Measurements from ENCODE around the gene CCDC178.

CCDC178 gene

GRCh38 chr18:33239298-33239697 is 201.2 kb downstream of the CCDC178 start:
- H3K27me3 Mint-ChIP-seq (ENCODE audit: low read depth), result no peaks in the 10 kb centered on the region
- peaks cover 13% of the 10 kb centered on the region for H3K9me3 Mint-ChIP-seq
- H3K27ac Mint-ChIP-seq, result no peak overlapping the region
- no peaks in the 10 kb centered on the region for H3K4me1 Mint-ChIP-seq
- no peak for TF ChIP-seq CTCF (IDR thresholded peaks at IDR 0.05; ENCODE audit: unreplicated experiment in 3 of 3)
- H3K4me3 Mint-ChIP-seq, result no peak overlapping the region
- H3K36me3 Mint-ChIP-seq (ENCODE audit: low read depth), result no peaks in the 10 kb centered on the region

- peak overlapping the region in 2 of 3 experiments; percentile 42 to 55 for H3K27ac Mint-ChIP-seq
- H3K4me3 Mint-ChIP-seq, result no peak overlapping the region
Measured at GRCh38 chr18:33232318-33232626, 208.2 kb downstream of the CCDC178 start.

GRCh38 chr18:33231474-33232317 is 208.8 kb downstream of the CCDC178 start:
- no peaks in the 10 kb centered on the region for H3K4me1 Mint-ChIP-seq
- peak; percentile 94 to 97 (median 96) for TF ChIP-seq CTCF (IDR thresholded peaks at IDR 0.05; ENCODE audit: unreplicated experiment in 3 of 3)
- H3K27me3 Mint-ChIP-seq (ENCODE audit: low read depth), result no peaks in the 10 kb centered on the region
- H3K36me3 Mint-ChIP-seq (ENCODE audit: low read depth), result no peaks in the 10 kb centered on the region
- H3K9me3 Mint-ChIP-seq, result no peaks in the 10 kb centered on the region
- no peak overlapping the region for H3K4me3 Mint-ChIP-seq
- peak overlapping the region in 2 of 3 experiments; percentile 42 to 55 for H3K27ac Mint-ChIP-seq

More at GRCh38 chr18:33232318-33232626, 208.2 kb downstream of the CCDC178 start:
- TF ChIP-seq CTCF (IDR thresholded peaks at IDR 0.05; ENCODE audit: unreplicated experiment in 3 of 3), result peak in 1 of 3 experiments; percentile 3
- no peaks in the 10 kb centered on the region for H3K36me3 Mint-ChIP-seq (ENCODE audit: low read depth)
- no peaks in the 10 kb centered on the region for H3K27me3 Mint-ChIP-seq (ENCODE audit: low read depth)
- H3K9me3 Mint-ChIP-seq, result no peaks in the 10 kb centered on the region
- no peaks in the 10 kb centered on the region for H3K4me1 Mint-ChIP-seq

GRCh38 chr18:33212363-33212762 is 228.2 kb downstream of the CCDC178 start:
- Mint-ChIP-seq H3K9me3 (no peaks in the 10 kb centered on the region), H3K4me1 (no peaks in the 10 kb centered on the region), H3K4me3 (no peak overlapping the region), H3K27me3 (ENCODE audit: low read depth) (no peaks in the 10 kb centered on the region), H3K27ac (no peak overlapping the region), H3K36me3 (ENCODE audit: low read depth) (no peaks in the 10 kb centered on the region)
- no peak for TF ChIP-seq CTCF (IDR thresholded peaks at IDR 0.05; ENCODE audit: unreplicated experiment in 3 of 3)

- H3K27me3 Mint-ChIP-seq (ENCODE audit: low read depth), result no peaks in the 10 kb centered on the region
- no peaks in the 10 kb centered on the region for H3K36me3 Mint-ChIP-seq (ENCODE audit: low read depth)
- no peak overlapping the region for H3K27ac Mint-ChIP-seq
- H3K4me3 Mint-ChIP-seq, result no peak overlapping the region
- no peaks in the 10 kb centered on the region for H3K9me3 Mint-ChIP-seq
- peak; percentile 66 to 75 (median 72) for TF ChIP-seq CTCF (IDR thresholded peaks at IDR 0.05; ENCODE audit: unreplicated experiment in 3 of 3)
- no peaks in the 10 kb centered on the region for H3K4me1 Mint-ChIP-seq
Measured at GRCh38 chr18:33210575-33211189, 229.8 kb downstream of the CCDC178 start.

All from nephron (organoid).